Measurements from ENCODE around the gene LYRM1.

Gene LYRM1

GRCh38 chr16:20871941-20872815, 28.4 kb upstream of the LYRM1 start:
- no peak for DNase-seq (ENCODE audit: low read depth, low spot score)

- no peak for DNase-seq (ENCODE audit: low read depth, low spot score)
Observed at GRCh38 chr16:20873331-20873730, 27.2 kb upstream of the LYRM1 start.

GRCh38 chr16:20874088-20874581, 26.4 kb upstream of the LYRM1 start:
- no peak for DNase-seq (ENCODE audit: low read depth, low spot score)

GRCh38 chr16:20875355-20875650, 25.3 kb upstream of the LYRM1 start:
- no peak for DNase-seq (ENCODE audit: low read depth, low spot score)

- DNase-seq (ENCODE audit: low read depth, low spot score) = no peak
Observed at GRCh38 chr16:20878682-20879147, 21.9 kb upstream of the LYRM1 start.

GRCh38 chr16:20879175-20880040, 21.2 kb upstream of the LYRM1 start:
- no peak for DNase-seq (ENCODE audit: low read depth, low spot score)

- DNase-seq (ENCODE audit: low read depth, low spot score) = no peak
Observed at GRCh38 chr16:20880867-20881502, 19.6 kb upstream of the LYRM1 start.

- DNase-seq (ENCODE audit: low read depth, low spot score) = no peak
Observed at GRCh38 chr16:20881503-20881878, 19.1 kb upstream of the LYRM1 start.

GRCh38 chr16:20883554-20884239, 16.9 kb upstream of the LYRM1 start:
- no peak for DNase-seq (ENCODE audit: low read depth, low spot score)

- DNase-seq (ENCODE audit: low read depth, low spot score) = no peak
Observed at GRCh38 chr16:20884240-20884556, 16.4 kb upstream of the LYRM1 start.

GRCh38 chr16:20886320-20886719, 14.3 kb upstream of the LYRM1 start:
- DNase-seq (ENCODE audit: low read depth, low spot score) = no peak

- DNase-seq (ENCODE audit: low read depth, low spot score) = no peak
Observed at GRCh38 chr16:20887207-20887606, 13.4 kb upstream of the LYRM1 start.

GRCh38 chr16:20889625-20890275, 10.8 kb upstream of the LYRM1 start:
- no peak for DNase-seq (ENCODE audit: low read depth, low spot score)

GRCh38 chr16:20894388-20894787, 6.2 kb upstream of the LYRM1 start:
- DNase-seq (ENCODE audit: low read depth, low spot score) = no peak

- DNase-seq (ENCODE audit: low read depth, low spot score) = no peak
Observed at GRCh38 chr16:20897253-20897897, 3.2 kb upstream of the LYRM1 start.

- no peak for DNase-seq (ENCODE audit: low read depth, low spot score)
Observed at GRCh38 chr16:20897922-20898321, 2.6 kb upstream of the LYRM1 start.

GRCh38 chr16:20899071-20899470, 1.5 kb upstream of the LYRM1 start:
- DNase-seq (ENCODE audit: low read depth, low spot score) = no peak

GRCh38 chr16:20899477-20900298, 883 bp upstream of the LYRM1 start:
- DNase-seq (ENCODE audit: low read depth, low spot score) = no peak

GRCh38 chr16:20901068-20901435, 481 bp downstream of the LYRM1 start:
- DNase-seq (ENCODE audit: low read depth, low spot score) = no peak
